GM10266 (cell line): Measurements from ENCODE around the gene EPB41L5.
"Not testable (repeated sequence)": the region's sequence is repeated elsewhere in the genome, so short reads cannot be mapped to it uniquely, and the experiment has no call there.

Experiments
- DNase-seq: peaks from one replicate; pipeline ENCODE4 v3.0.0; 2012; ENCODE audit errors: extremely low spot score
- CTCF ChIP-seq: IDR thresholded peaks from 2 replicates; pipeline ENCODE4 v1.5.1; 2012; ENCODE audit warnings: mild to moderate bottlenecking, low read depth; ENCODE audit not compliant: control insufficient read depth, insufficient read depth; ENCODE audit errors: missing control alignments

Gene EPB41L5

GRCh38 chr2:120017201-120017600 lies 4.3 kb downstream of the EPB41L5 start:
- no peak for TF ChIP-seq CTCF
- DNase-seq, result no peak

- no peak for TF ChIP-seq CTCF
- no peak for DNase-seq
Measured at GRCh38 chr2:120018549-120018948, 5.7 kb downstream of the EPB41L5 start.

GRCh38 chr2:120020554-120020953 lies 7.7 kb downstream of the EPB41L5 start:
- DNase-seq, result no peak
- no peak for TF ChIP-seq CTCF

- DNase-seq, result not testable (repeated sequence)
Measured at GRCh38 chr2:120022505-120022904, 9.6 kb downstream of the EPB41L5 start.

- no peak for TF ChIP-seq CTCF
- DNase-seq, result no peak
Measured at GRCh38 chr2:120026890-120027289, 14.0 kb downstream of the EPB41L5 start.

GRCh38 chr2:120028795-120029194 lies 15.9 kb downstream of the EPB41L5 start:
- no peak for DNase-seq
- TF ChIP-seq CTCF, result no peak

GRCh38 chr2:120029672-120030640 lies 17.1 kb downstream of the EPB41L5 start:
- no peak for TF ChIP-seq CTCF
- no peak for DNase-seq

GRCh38 chr2:120032297-120032696 lies 19.4 kb downstream of the EPB41L5 start:
- TF ChIP-seq CTCF, result no peak

More at GRCh38 chr2:120032297-120032696, 19.4 kb downstream of the EPB41L5 start:
- DNase-seq, result no peak
